Heart left ventricle (tissue), 16 donors: ENCODE measurements around the gene SNX12. TPM values are rescaled to one million over a fixed set of nuclear protein-coding genes. Genes with fewer than 3 reads are reported as not detected.

Experiments used
- ATAC-seq, 4 donors: fragments of 200-7000 bp; cut with Tn5 transposase; one replicate each; pipeline ENCODE4 v1.9.1; 2020 to 2022; ENCODE audit warnings: moderate library complexity in 4 of 4, mild to moderate bottlenecking in 3 of 4, moderate number of reproducible peaks in 1 of 4
- DNase-seq, 5 donors: peaks; one replicate each; pipeline ENCODE4 v3.0.0-alpha.2; 2020
- H3K27ac ChIP-seq, 12 donors: fragments of 200-600 bp; sonication (generic) in 4 of 12; one replicate each; pipeline versions ENCODE4 v1.5.0 to v1.8.0; 2016 to 2022; ENCODE audit warnings: mild to moderate bottlenecking in 2 of 12
- H3K27me3 ChIP-seq, 9 donors: fragments of 200-600 bp; sonication (generic) in 2 of 9; one replicate each; pipeline versions ENCODE4 v1.5.1 to v1.8.0; 2016 to 2022; ENCODE audit warnings: mild to moderate bottlenecking in 3 of 9
- H3K36me3 ChIP-seq, 9 donors: fragments of 200-600 bp; sonication (generic) in 2 of 9; one replicate each; pipeline versions ENCODE4 v1.5.0 to v1.8.0; 2018 to 2022; ENCODE audit warnings: mild to moderate bottlenecking in 2 of 9
- H3K4me1 ChIP-seq, 12 donors: fragments of 200-600 bp; sonication (generic) in 4 of 12; one replicate each; pipeline versions ENCODE4 v1.5.0 to v1.8.0; 2016 to 2022; ENCODE audit warnings: mild to moderate bottlenecking in 3 of 12
- H3K4me3 ChIP-seq, 12 donors: fragments of 200-600 bp; sonication (generic) in 4 of 12; one replicate each; pipeline versions ENCODE4 v1.5.0 to v1.8.0; 2017 to 2022; ENCODE audit warnings: mild to moderate bottlenecking in 9 of 12, moderate library complexity in 4 of 12
- H3K9me3 ChIP-seq, 12 donors: fragments of 200-600 bp; sonication (generic) in 4 of 12; one replicate each; pipeline versions ENCODE4 v1.5.0 to v1.8.0; 2016 to 2022; ENCODE audit warnings: mild to moderate bottlenecking in 1 of 12
- CTCF ChIP-seq, 12 donors: fragments of 200-600 bp; sonication (generic) in 4 of 12; IDR thresholded peaks; one replicate each; pipeline versions ENCODE4 v1.5.0 to v1.8.0; 2018 to 2022; ENCODE audit warnings: antibody characterized with exemption in 12 of 12, mild to moderate bottlenecking in 5 of 12
- POLR2A ChIP-seq, 2 donors: fragments of 450-650 bp; IDR thresholded peaks; one replicate each; pipeline ENCODE4 v1.6.1; 2017; ENCODE audit warnings: antibody characterized with exemption in 2 of 2, mild to moderate bottlenecking in 2 of 2, moderate library complexity in 2 of 2
- WGBS, 4 donors: extraction: QIAGEN DNeasy Blood & Tissue Kit in 2 of 4; methylation state at CpG; one replicate each; pipeline versions ENCODE4 v1.1.5 to v1.1.7; 2013 to 2018; 5-methylcytosine and 5-hydroxymethylcytosine counted together
- intact Hi-C, 10 donors: fragments of 100-400 bp; cut with DNase I; formaldehyde crosslinking; loops; one replicate each; pipeline versions ENCODE4 v1.11.1 to v1.14.2; 2022
- polyA plus RNA-seq, 2 donors: library from polyadenylated mRNA; stranded (reverse); fragments of 200-250 nt; gene quantifications; one replicate each; pipeline ENCODE4 v1.2.3, GENCODE V29; 2013
- total RNA-seq, 9 donors: library from RNA; depleted of rRNA in 2 of 9; stranded (reverse); fragments of >200 nt in 2 of 9; fragmentation: NEBNext Ultra II Directional in 3 of 9; extraction: Animal tissue kit (Norgen Biotek cat#: 25700) in 3 of 9; gene quantifications; one replicate each; pipeline versions ENCODE4 v1.1.0 to v1.2.4, GENCODE V29; 2016 to 2023
- donor health status: ischemic (EF 13 %, LVEDD 7.1; RV severe dilation, severe dysfunction).
- donor health status: healthy with polysubstance abuse.
- donor health status: DM: no; HTN: yes; CAD: no.
- donor health status: DM: no; HTN: no; CAD: no.
- donor health status: ischemic (EF 25% LVEDD 6.9; RV normal size, moderate dysfunction).
- donor health status: ischemic (EF 25% LVEDD 5.7; RV mildly dilated, moderate dysfunction).
- donor health status: healthy.
- donor health status: DM: yes; HTN: yes; CAD: no.
- donor health status: ischemic (EF 35%, LVEDD 5.7; RV mildly dilated, moderate dysfunction).
- donor health status: nonischemic (EF 11% LVEDD 7.7; RV severe dilation, severe dysfunction).
- donor health status: DM: yes; HTN: yes; CAD: no.
- donor health status: PGD.
- donor health status: ischemic (EF 29% LVEDD 5.4; RV normal size, mild dysfunction).
- donor health status: nonischemic (EF 23%, LVEDD 6.1; RV moderate dilation, normal function).

SNX12 gene
- total and polyA plus RNA-seq, 11 donors = 20.8 to 64.5 (median 47.7) TPM

- TF ChIP-seq POLR2A (IDR thresholded peaks at IDR 0.05) (no peak), CTCF (IDR thresholded peaks at IDR 0.05) (no peak)
- Histone ChIP-seq H3K27me3 (peaks cover 0 to 6% (median 0%) of the 10 kb centered on the region in 9 donors), H3K4me3 (peak overlapping the region; percentile 33 to 86 (median 62)), H3K36me3 (no peaks in the 10 kb centered on the region), H3K9me3 (no peaks in the 10 kb centered on the region), H3K27ac (peak overlapping the region in 6 of 12 donors; percentile 20 to 79 (median 70)), H3K4me1 (peaks cover 0 to 19% (median 5%) of the 10 kb centered on the region in 12 donors)
- peak in 1 of 5 donors; percentile 49 for DNase-seq
- no peak for ATAC-seq
- 1 to 37% (median 7%) methylated on average over 9 of the region's 9 CpGs for WGBS, 4 donors
- intact Hi-C loops = loop anchor here in 5 of 10 donors (2.0 to 5.0 kb wide), 4 partner anchors 28 to 86 kb away; partner anchors contain the start of gene SNX12 (in 1 of the 5)
Observed at GRCh38 chrX:71096760-71097032, 28.6 kb upstream of the SNX12 start.

- no peaks in the 10 kb centered on the region for H3K9me3 ChIP-seq
- whole genome bisulfite sequencing, 4 donors = 1 to 33% (median 11%) methylated on average over 38 to 46 of the region's 46 CpGs
- intact Hi-C loops = loop anchor here in 5 of 10 donors (2.0 to 5.0 kb wide), 4 partner anchors 27 to 86 kb away; partner anchors contain the start of gene SNX12 (in 1 of the 5)
- peaks cover 0 to 19% (median 5%) of the 10 kb centered on the region in 12 donors for H3K4me1 ChIP-seq
- peaks cover 0 to 6% (median 0%) of the 10 kb centered on the region in 9 donors for H3K27me3 ChIP-seq
- peak in 1 of 5 donors; percentile 77 for DNase-seq
- no peaks in the 10 kb centered on the region for H3K36me3 ChIP-seq
- H3K4me3 ChIP-seq = peak overlapping the region; percentile 33 to 86 (median 62)
- peak overlapping the region; percentile 19 to 80 (median 60) for H3K27ac ChIP-seq
- peak; percentile 78 to 88 (median 82) for ATAC-seq
- TF ChIP-seq POLR2A (IDR thresholded peaks at IDR 0.05) (peak in 1 of 2 donors; percentile 44), CTCF (IDR thresholded peaks at IDR 0.05) (no peak)
Observed at GRCh38 chrX:71095981-71096759, 28.0 kb upstream of the SNX12 start.

- Histone ChIP-seq H3K4me3 (peak within 1 kb of the TSS; percentile 33 to 86 (median 62)), H3K27ac (peak within 1 kb of the TSS; percentile 19 to 80 (median 60)), H3K36me3 (no peaks in the 10 kb centered on the region), H3K9me3 (no peaks in the 10 kb centered on the region), H3K4me1 (peaks cover 0 to 19% (median 5%) of the 10 kb centered on the region in 12 donors), H3K27me3 (peaks cover 0 to 6% (median 0%) of the 10 kb centered on the region in 9 donors)
- 1 to 20% (median 5%) methylated on average over 29 of the region's 29 CpGs for WGBS, 4 donors
- peak; percentile 96 to 98 (median 97) for ATAC-seq
- DNase-seq = peak; percentile 91 to 95 (median 91)
- intact Hi-C loops = loop anchor here in 5 of 10 donors (5.0 kb wide), 3 partner anchors 37 to 87 kb away; no protein-coding TSS in a partner anchor
- TF ChIP-seq POLR2A (IDR thresholded peaks at IDR 0.05) = peak in 1 of 2 donors; percentile 34
- no peak for TF ChIP-seq CTCF (IDR thresholded peaks at IDR 0.05)
Observed at GRCh38 chrX:71095555-71095980, 27.4 kb upstream of the SNX12 start, which contains the start of gene FOXO4. FOXO4 (plus strand) TSS chrX:71095851; CDS start chrX:71096529, 678 bp downstream.

- Histone ChIP-seq H3K27ac (no peak overlapping the region), H3K27me3 (peaks cover 0 to 11% (median 0%) of the 10 kb centered on the region in 9 donors), H3K36me3 (no peaks in the 10 kb centered on the region), H3K4me3 (peak overlapping the region in 11 of 12 donors; percentile 19 to 86 (median 62)), H3K9me3 (no peaks in the 10 kb centered on the region), H3K4me1 (peaks cover 0 to 19% (median 5%) of the 10 kb centered on the region in 12 donors)
- no peak for DNase-seq
- intact Hi-C loops = loop anchor here in 5 of 10 donors (5.0 kb wide), 3 partner anchors 37 to 87 kb away; no protein-coding TSS in a partner anchor
- TF ChIP-seq POLR2A (IDR thresholded peaks at IDR 0.05) (no peak), CTCF (IDR thresholded peaks at IDR 0.05) (no peak)
- WGBS, 4 donors = 21 to 41% (median 30%) methylated on average over 6 of the region's 6 CpGs
- no peak for ATAC-seq
Observed at GRCh38 chrX:71095033-71095432, 26.9 kb upstream of the SNX12 start.
